NCI-H128 (cell line): ENCODE measurements around the gene KIAA0825.

Source experiments
- DNase-seq: peaks from one replicate; lab custom pipeline; 2025; ENCODE audit not compliant: unreplicated experiment; lab: John Stamatoyannopoulos, UW

Gene KIAA0825

GRCh38 chr5:94250985-94251384 lies 367.4 kb downstream of the KIAA0825 start:
- no peak for DNase-seq

- DNase-seq, result no peak
Measured at GRCh38 chr5:94249430-94249829, 369.0 kb downstream of the KIAA0825 start.

GRCh38 chr5:94248175-94248875 lies 370.1 kb downstream of the KIAA0825 start:
- no peak for DNase-seq

- DNase-seq, result no peak
Measured at GRCh38 chr5:94245608-94246007, 372.8 kb downstream of the KIAA0825 start.

GRCh38 chr5:94244921-94245320 lies 373.5 kb downstream of the KIAA0825 start:
- no peak for DNase-seq

GRCh38 chr5:94243612-94244011 lies 374.8 kb downstream of the KIAA0825 start:
- DNase-seq, result no peak

- no peak for DNase-seq
Measured at GRCh38 chr5:94240993-94241651, 377.3 kb downstream of the KIAA0825 start.

- no peak for DNase-seq
Measured at GRCh38 chr5:94240596-94240992, 377.8 kb downstream of the KIAA0825 start.

- DNase-seq, result no peak
Measured at GRCh38 chr5:94240134-94240533, 378.3 kb downstream of the KIAA0825 start.

- DNase-seq, result no peak
Measured at GRCh38 chr5:94239266-94239665, 379.1 kb downstream of the KIAA0825 start.

- DNase-seq, result no peak
Measured at GRCh38 chr5:94234987-94235386, 383.4 kb downstream of the KIAA0825 start.

- DNase-seq, result no peak
Measured at GRCh38 chr5:94228791-94229190, 389.6 kb downstream of the KIAA0825 start.

GRCh38 chr5:94223235-94223634 lies 395.2 kb downstream of the KIAA0825 start:
- DNase-seq, result no peak

- no peak for DNase-seq
Measured at GRCh38 chr5:94218374-94218773, 400.0 kb downstream of the KIAA0825 start.

GRCh38 chr5:94217745-94218144 lies 400.7 kb downstream of the KIAA0825 start:
- no peak for DNase-seq

GRCh38 chr5:94217216-94217615 lies 401.2 kb downstream of the KIAA0825 start:
- DNase-seq, result no peak

- DNase-seq, result no peak
Measured at GRCh38 chr5:94212476-94212875, 405.9 kb downstream of the KIAA0825 start.

GRCh38 chr5:94209774-94210355 lies 408.5 kb downstream of the KIAA0825 start:
- DNase-seq, result no peak

GRCh38 chr5:94209272-94209671 lies 409.1 kb downstream of the KIAA0825 start:
- no peak for DNase-seq

- no peak for DNase-seq
Measured at GRCh38 chr5:94199566-94199965, 418.8 kb downstream of the KIAA0825 start.

- no peak for DNase-seq
Measured at GRCh38 chr5:94197970-94198369, 420.4 kb downstream of the KIAA0825 start.

- DNase-seq, result no peak
Measured at GRCh38 chr5:94196953-94197352, 421.5 kb downstream of the KIAA0825 start.
